Activated T-cell treated with anti-CD3 and anti-CD28 coated beads for 24 hours (primary cell): ENCODE measurements around the gene GALT.

Experiments
- DNase-seq: peaks from one replicate; pipeline ENCODE4 v3.0.0-alpha.2; 2020; ENCODE audit warnings: low read depth

GALT gene

GRCh38 chr9:34684145-34684544 lies 37.7 kb downstream of the GALT start:
- DNase-seq, result peak; percentile 23

GRCh38 chr9:34684816-34685215 lies 38.3 kb downstream of the GALT start:
- no peak for DNase-seq

GRCh38 chr9:34685591-34685990 lies 39.1 kb downstream of the GALT start:
- DNase-seq, result no peak

GRCh38 chr9:34686231-34686630 lies 39.8 kb downstream of the GALT start:
- no peak for DNase-seq

GRCh38 chr9:34686732-34687131 lies 40.3 kb downstream of the GALT start:
- DNase-seq, result no peak

GRCh38 chr9:34687276-34688030 lies 41.0 kb downstream of the GALT start:
- no peak for DNase-seq

GRCh38 chr9:34688329-34689115 lies 42.0 kb downstream of the GALT start:
- DNase-seq, result no peak

GRCh38 chr9:34689116-34689470 lies 42.6 kb downstream of the GALT start:
- no peak for DNase-seq

- DNase-seq, result no peak
Observed at GRCh38 chr9:34689512-34689911, 43.0 kb downstream of the GALT start.

GRCh38 chr9:34690983-34691935 lies 44.8 kb downstream of the GALT start, which contains the start of gene CCL19:
Gene CCL19 (minus strand): TSS chr9:34691276. CDS start chr9:34691139, 137 bp downstream.
- DNase-seq, result no peak

- DNase-seq, result no peak
Observed at GRCh38 chr9:34691936-34692315, 45.5 kb downstream of the GALT start.

- DNase-seq, result no peak
Observed at GRCh38 chr9:34693560-34693959, 47.1 kb downstream of the GALT start.

GRCh38 chr9:34694811-34695210 lies 48.3 kb downstream of the GALT start:
- no peak for DNase-seq
